K562 (cell line): ENCODE results near the gene WDR83. TPM values are rescaled to one million over a fixed set of nuclear protein-coding genes. Genes with fewer than 3 reads are reported as not detected.

Experiments
- ASH1L ChIP-seq: fragments of 450-650 bp; IDR thresholded peaks from 2 replicates; pipeline ENCODE4 v1.6.1; 2018; ENCODE audit warnings: borderline replicate concordance, mild to moderate bottlenecking, low read depth; ENCODE audit not compliant: partially characterized antibody
- HNRNPUL1 ChIP-seq: fragments of 200-400 bp; formaldehyde crosslinking; IDR thresholded peaks from 2 replicates; pipeline ENCODE4 v1.6.1; 2017; ENCODE audit warnings: low read length
- MAZ ChIP-seq, 2 experiments: fragments of 450-650 bp in 1 of 2; sonication (generic) in 1 of 2; formaldehyde crosslinking; IDR thresholded peaks in 1 of 2; conservative IDR thresholded peaks in 1 of 2; 2 replicates each; pipeline versions ENCODE4 v1.4.0 to v1.5.0; 2020; ENCODE audit warnings: mild to moderate bottlenecking in 1 of 2, missing genetic modification reagents in 1 of 2
- SIN3B ChIP-seq: fragments of 450-650 bp; IDR thresholded peaks from 2 replicates; pipeline ENCODE4 v1.6.1; 2017; ENCODE audit warnings: low read depth, mild to moderate bottlenecking, moderate library complexity
- ZNF23 ChIP-seq: fragments of 250-450 bp; sonication (Bioruptor Pico); IDR thresholded peaks from 2 replicates; pipeline ENCODE4 v1.4.0; 2020; ENCODE audit warnings: mild to moderate bottlenecking
- ZNF644 ChIP-seq: fragments of 200-800 bp; sonication (Bioruptor generic); IDR thresholded peaks from 2 replicates; pipeline ENCODE4 v1.6.1; 2016; ENCODE audit warnings: low read depth, missing genetic modification characterization, missing compliant biosample characterization
- polyA plus RNA-seq, 8 experiments: library from polyadenylated mRNA; depleted of rRNA in 4 of 8; stranded (reverse) in 5 of 8; unstranded in 3 of 8; fragments of >200 nt; fragmentation: Nextera tagmentation in 2 of 8; fragmentation: Illumina TruSeq in 1 of 8; extraction: Ambion mirVana in 2 of 8; extraction: Trizol in 1 of 8; gene quantifications; 2 replicates each; pipeline versions ENCODE4 v1.2.1 to v1.2.3, GENCODE V29; 2011 to 2014; ENCODE audit warnings: inconsistent platforms in 1 of 8, missing spikeins in 1 of 8
- total RNA-seq, 7 experiments: library from RNA; depleted of rRNA in 6 of 7; stranded (reverse); fragments of >200 nt in 6 of 7; fragmentation: Illumina TruSeq in 2 of 7; extraction: Trizol in 2 of 7; gene quantifications; 2 replicates each; pipeline versions ENCODE4 v1.2.1 to v1.2.3, GENCODE V29; 2011 to 2021; ENCODE audit warnings: low replicate concordance in 1 of 7
- TF ChIP-seq, protein P1 (sequence below), 2 experiments: fragments of 450-650 bp; IDR thresholded peaks; 2 replicates each; pipeline ENCODE4 v1.6.1; 2016; ENCODE audit warnings: mild to moderate bottlenecking in 2 of 2, borderline replicate concordance in 1 of 2, low read depth in 1 of 2, moderate library complexity in 1 of 2
- TF ChIP-seq, protein P2 (sequence below), 2 experiments: fragments of 450-650 bp in 1 of 2; sonication (generic) in 1 of 2; formaldehyde crosslinking in 1 of 2; IDR thresholded peaks in 1 of 2; conservative IDR thresholded peaks in 1 of 2; 2 replicates each; pipeline versions ENCODE4 v1.6.1 to v1.8.1; 2016 to 2023; ENCODE audit warnings: mild to moderate bottlenecking in 2 of 2, moderate library complexity in 2 of 2, inconsistent platforms in 1 of 2, missing genetic modification reagents in 1 of 2
- TF ChIP-seq, protein P3 (sequence below): sonication (generic); formaldehyde crosslinking; IDR thresholded peaks from 2 replicates; pipeline ENCODE4 v1.4.0; 2020; ENCODE audit warnings: mild to moderate bottlenecking, missing genetic modification reagents
- TF ChIP-seq, protein P4 (sequence below): fragments of 250-450 bp; sonication (Bioruptor Pico); IDR thresholded peaks from 2 replicates; pipeline ENCODE4 v1.8.0; 2022; ENCODE audit warnings: moderate library complexity, mild to moderate bottlenecking, inconsistent platforms

WDR83 gene
- total and polyA plus RNA-seq, 9 of the 15 experiments (the other 6 are each of a cell fraction or from before 2014, with no cell fraction given), result 0.52 to 21.3 (median 4.2) TPM

DNA sequence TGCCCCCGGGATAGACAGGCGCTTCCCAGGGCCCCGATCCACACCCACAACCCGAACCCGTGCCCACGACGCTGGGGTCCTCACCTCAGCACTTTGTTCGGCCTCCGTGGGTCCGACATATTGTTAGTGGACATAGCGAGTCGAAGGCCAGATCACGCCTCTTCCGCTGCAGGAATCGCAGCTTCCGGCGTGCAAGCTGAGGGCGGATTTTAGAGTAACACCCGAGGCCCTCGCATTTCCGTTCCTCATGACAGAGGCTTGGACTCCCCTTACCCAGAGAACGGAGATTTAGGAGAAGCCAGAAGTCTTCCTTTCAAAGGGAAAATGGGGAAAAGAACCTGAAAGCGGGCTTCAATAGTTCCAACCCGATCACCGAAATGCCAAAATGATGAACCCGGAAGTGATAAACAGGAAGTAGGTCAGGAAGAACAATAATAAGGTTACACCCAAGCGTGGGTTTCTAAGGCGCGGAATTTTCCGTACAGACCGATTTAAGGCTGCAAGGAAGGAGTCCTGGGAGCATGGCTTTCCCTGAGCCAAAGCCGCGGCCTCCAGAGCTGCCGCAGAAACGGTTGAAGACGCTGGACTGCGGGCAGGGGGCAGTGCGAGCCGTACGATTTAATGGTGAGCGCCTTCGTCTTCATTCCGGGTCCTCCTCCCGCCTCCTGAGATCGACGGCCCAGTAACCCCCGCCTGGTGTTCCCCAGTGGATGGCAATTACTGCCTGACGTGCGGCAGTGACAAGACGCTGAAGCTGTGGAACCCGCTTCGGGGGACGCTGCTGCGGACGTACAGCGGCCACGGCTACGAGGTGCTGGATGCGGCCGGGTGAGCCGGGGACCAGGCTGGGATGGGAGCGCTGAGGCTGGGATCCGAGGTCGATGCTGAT, 2.9 kb downstream of the WDR83 start (continued):
- TF ChIP-seq, protein P1, sequence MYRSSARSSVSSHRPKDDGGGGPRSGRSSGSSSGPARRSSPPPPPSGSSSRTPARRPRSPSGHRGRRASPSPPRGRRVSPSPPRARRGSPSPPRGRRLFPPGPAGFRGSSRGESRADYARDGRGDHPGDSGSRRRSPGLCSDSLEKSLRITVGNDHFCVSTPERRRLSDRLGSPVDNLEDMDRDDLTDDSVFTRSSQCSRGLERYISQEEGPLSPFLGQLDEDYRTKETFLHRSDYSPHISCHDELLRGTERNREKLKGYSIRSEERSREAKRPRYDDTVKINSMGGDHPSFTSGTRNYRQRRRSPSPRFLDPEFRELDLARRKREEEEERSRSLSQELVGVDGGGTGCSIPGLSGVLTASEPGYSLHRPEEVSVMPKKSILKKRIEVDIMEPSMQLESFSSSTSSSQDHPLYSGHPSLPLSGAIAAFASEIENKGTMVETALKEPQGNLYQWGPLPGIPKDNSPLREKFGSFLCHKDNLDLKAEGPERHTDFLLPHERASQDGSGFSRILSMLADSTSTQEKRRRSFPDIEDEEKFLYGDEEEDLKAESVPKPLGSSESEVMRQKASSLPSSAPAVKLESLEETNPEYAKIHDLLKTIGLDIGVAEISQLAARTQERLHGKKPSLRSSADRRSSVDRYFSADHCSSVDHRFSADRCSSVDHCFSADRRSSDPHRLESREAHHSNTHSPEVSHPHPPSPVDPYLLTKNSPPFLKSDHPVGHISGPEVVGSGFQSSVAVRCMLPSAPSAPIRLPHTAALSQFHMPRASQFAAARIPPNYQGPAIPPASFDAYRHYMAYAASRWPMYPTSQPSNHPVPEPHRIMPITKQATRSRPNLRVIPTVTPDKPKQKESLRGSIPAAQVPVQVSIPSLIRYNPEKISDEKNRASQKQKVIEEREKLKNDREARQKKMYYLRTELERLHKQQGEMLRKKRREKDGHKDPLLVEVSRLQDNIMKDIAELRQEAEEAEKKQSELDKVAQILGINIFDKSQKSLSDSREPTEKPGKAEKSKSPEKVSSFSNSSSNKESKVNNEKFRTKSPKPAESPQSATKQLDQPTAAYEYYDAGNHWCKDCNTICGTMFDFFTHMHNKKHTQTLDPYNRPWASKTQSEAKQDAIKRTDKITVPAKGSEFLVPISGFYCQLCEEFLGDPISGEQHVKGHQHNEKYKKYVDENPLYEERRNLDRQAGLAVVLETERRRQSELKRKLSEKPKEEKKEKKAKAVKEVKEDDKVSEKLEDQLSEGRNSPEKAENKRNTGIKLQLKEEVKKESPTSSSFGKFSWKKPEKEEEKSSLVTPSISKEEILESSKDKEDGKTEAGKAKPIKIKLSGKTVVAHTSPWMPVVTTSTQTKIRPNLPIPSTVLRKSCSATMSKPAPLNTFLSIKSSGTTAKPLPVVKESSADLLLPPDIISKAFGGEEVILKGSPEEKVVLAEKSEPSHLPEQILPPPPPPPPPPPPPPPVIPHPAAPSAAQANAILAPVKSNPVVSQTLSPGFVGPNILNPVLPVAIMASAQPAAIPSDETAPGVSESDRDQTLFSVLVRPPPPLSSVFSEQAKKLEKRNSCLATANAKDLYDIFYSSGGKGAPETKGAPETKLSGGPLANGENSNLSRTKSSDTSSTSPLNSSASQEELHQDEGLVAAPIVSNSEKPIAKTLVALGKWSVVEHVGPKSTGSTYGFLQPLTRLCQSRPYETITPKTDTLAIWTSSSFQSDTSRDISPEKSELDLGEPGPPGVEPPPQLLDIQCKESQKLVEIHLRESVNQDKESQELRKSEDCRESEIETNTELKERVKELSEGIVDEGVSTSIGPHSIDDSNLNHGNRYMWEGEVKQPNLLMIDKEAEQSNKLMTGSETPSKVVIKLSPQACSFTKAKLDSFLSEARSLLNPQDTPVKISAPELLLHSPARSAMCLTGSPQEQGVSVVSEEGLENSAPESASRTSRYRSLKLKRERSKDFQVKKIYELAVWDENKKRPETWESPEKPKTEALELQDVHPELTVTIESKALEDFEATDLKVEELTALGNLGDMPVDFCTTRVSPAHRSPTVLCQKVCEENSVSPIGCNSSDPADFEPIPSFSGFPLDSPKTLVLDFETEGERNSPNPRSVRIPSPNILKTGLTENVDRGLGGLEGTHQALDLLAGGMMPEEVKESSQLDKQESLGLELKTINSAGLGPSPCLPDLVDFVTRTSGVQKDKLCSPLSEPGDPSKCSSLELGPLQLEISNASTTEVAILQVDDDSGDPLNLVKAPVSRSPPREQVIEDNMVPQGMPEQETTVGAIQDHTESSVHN (IDR thresholded peaks at IDR 0.05; ENCODE audit: borderline replicate concordance in 1 of 2, low read depth in 1 of 2), result peak in 1 of 2 experiments; percentile 49; a peak in 1 of 4 replicates
- TF ChIP-seq ASH1L, result peak; percentile 92
- TF ChIP-seq, protein P2, sequence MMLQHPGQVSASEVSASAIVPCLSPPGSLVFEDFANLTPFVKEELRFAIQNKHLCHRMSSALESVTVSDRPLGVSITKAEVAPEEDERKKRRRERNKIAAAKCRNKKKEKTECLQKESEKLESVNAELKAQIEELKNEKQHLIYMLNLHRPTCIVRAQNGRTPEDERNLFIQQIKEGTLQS (IDR thresholded peaks at IDR 0.05), result peak; percentile 58
- TF ChIP-seq, protein P2 (CRISPR knock-in tag; conservative IDR thresholded peaks at IDR 0.05), result no peak
- TF ChIP-seq ZNF644, result 0 out of 2 replicates have a peak, but pooled peaks have one; percentile 45
- peak; percentile 96 for TF ChIP-seq SIN3B
- TF ChIP-seq MAZ (CRISPR knock-in tag; conservative IDR thresholded peaks at IDR 0.05 in 1 of 2, IDR thresholded peaks at IDR 0.05 in 1 of 2), result peak; percentile 38 to 59
- TF ChIP-seq HNRNPUL1, result no peak
- TF ChIP-seq, protein P3, sequence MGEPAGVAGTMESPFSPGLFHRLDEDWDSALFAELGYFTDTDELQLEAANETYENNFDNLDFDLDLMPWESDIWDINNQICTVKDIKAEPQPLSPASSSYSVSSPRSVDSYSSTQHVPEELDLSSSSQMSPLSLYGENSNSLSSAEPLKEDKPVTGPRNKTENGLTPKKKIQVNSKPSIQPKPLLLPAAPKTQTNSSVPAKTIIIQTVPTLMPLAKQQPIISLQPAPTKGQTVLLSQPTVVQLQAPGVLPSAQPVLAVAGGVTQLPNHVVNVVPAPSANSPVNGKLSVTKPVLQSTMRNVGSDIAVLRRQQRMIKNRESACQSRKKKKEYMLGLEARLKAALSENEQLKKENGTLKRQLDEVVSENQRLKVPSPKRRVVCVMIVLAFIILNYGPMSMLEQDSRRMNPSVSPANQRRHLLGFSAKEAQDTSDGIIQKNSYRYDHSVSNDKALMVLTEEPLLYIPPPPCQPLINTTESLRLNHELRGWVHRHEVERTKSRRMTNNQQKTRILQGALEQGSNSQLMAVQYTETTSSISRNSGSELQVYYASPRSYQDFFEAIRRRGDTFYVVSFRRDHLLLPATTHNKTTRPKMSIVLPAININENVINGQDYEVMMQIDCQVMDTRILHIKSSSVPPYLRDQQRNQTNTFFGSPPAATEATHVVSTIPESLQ (CRISPR knock-in tag), result peak; percentile 51; the same call in 1 of the 2 replicates
- no peak for TF ChIP-seq ZNF23 (CRISPR knock-in tag)
- TF ChIP-seq, protein P4, sequence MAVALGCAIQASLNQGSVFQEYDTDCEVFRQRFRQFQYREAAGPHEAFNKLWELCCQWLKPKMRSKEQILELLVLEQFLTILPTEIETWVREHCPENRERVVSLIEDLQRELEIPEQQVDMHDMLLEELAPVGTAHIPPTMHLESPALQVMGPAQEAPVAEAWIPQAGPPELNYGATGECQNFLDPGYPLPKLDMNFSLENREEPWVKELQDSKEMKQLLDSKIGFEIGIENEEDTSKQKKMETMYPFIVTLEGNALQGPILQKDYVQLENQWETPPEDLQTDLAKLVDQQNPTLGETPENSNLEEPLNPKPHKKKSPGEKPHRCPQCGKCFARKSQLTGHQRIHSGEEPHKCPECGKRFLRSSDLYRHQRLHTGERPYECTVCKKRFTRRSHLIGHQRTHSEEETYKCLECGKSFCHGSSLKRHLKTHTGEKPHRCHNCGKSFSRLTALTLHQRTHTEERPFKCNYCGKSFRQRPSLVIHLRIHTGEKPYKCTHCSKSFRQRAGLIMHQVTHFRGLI, result no peak
